HG03196 (cell line): Measurements from ENCODE around the gene FAM114A2.
"Not testable (repeated sequence)": the region's sequence is repeated elsewhere in the genome, so short reads cannot be mapped to it uniquely, and the experiment has no call there.

Source experiments
- ATAC-seq: cut with Tn5 transposase; IDR thresholded peaks from one replicate; pipeline ENCODE4 v1.9.1; 2021; ENCODE audit not compliant: unreplicated experiment

The FAM114A2 gene

GRCh38 chr5:154049636-154050035, 10.9 kb upstream of the FAM114A2 start:
- ATAC-seq: no peak

- no peak for ATAC-seq
Measured at GRCh38 chr5:154047324-154047723, 8.6 kb upstream of the FAM114A2 start.

GRCh38 chr5:154046486-154046885, 7.8 kb upstream of the FAM114A2 start:
- no peak for ATAC-seq

- ATAC-seq: no peak
Measured at GRCh38 chr5:154044581-154044980, 5.9 kb upstream of the FAM114A2 start.

GRCh38 chr5:154044099-154044498, 5.4 kb upstream of the FAM114A2 start:
- ATAC-seq: no peak

GRCh38 chr5:154042766-154043165, 4.1 kb upstream of the FAM114A2 start:
- ATAC-seq: no peak

- ATAC-seq: no peak
Measured at GRCh38 chr5:154039458-154039829, 734 bp upstream of the FAM114A2 start.

- peak; percentile 43 for ATAC-seq
Measured at GRCh38 chr5:154038261-154038706, 426 bp downstream of the FAM114A2 start.

- no peak for ATAC-seq
Measured at GRCh38 chr5:154034944-154035343, 3.8 kb downstream of the FAM114A2 start.

- no peak for ATAC-seq
Measured at GRCh38 chr5:154031937-154032489, 6.7 kb downstream of the FAM114A2 start.

- no peak for ATAC-seq
Measured at GRCh38 chr5:154025951-154026350, 12.8 kb downstream of the FAM114A2 start.

GRCh38 chr5:154018919-154019318, 19.8 kb downstream of the FAM114A2 start:
- not testable (repeated sequence) for ATAC-seq

- ATAC-seq: no peak
Measured at GRCh38 chr5:154015071-154015693, 23.5 kb downstream of the FAM114A2 start.

- ATAC-seq: no peak
Measured at GRCh38 chr5:154010660-154011059, 28.1 kb downstream of the FAM114A2 start.

GRCh38 chr5:154005648-154006047, 33.1 kb downstream of the FAM114A2 start:
- no peak for ATAC-seq

GRCh38 chr5:154002511-154003020, 36.1 kb downstream of the FAM114A2 start:
- no peak for ATAC-seq

- ATAC-seq: no peak
Measured at GRCh38 chr5:154002093-154002492, 36.6 kb downstream of the FAM114A2 start.

GRCh38 chr5:154000703-154001102, 38.0 kb downstream of the FAM114A2 start:
- ATAC-seq: no peak

GRCh38 chr5:153999995-154000394, 38.7 kb downstream of the FAM114A2 start:
- no peak for ATAC-seq

GRCh38 chr5:153998768-153999167, 39.9 kb downstream of the FAM114A2 start:
- no peak for ATAC-seq

GRCh38 chr5:153998010-153998409, 40.7 kb downstream of the FAM114A2 start:
- ATAC-seq: no peak

- ATAC-seq: no peak
Measured at GRCh38 chr5:153991168-153991567, 47.5 kb downstream of the FAM114A2 start.

- ATAC-seq: no peak
Measured at GRCh38 chr5:153988510-153988909, 50.2 kb downstream of the FAM114A2 start.
